ENCODE measurements around the gene ABCA13. TPM values are rescaled to one million over a fixed set of nuclear protein-coding genes. Genes with fewer than 3 reads are reported as not detected.

Gene ABCA13
- total RNA-seq, 1 experiment from 2014 or later = 0.76 TPM

DNA sequence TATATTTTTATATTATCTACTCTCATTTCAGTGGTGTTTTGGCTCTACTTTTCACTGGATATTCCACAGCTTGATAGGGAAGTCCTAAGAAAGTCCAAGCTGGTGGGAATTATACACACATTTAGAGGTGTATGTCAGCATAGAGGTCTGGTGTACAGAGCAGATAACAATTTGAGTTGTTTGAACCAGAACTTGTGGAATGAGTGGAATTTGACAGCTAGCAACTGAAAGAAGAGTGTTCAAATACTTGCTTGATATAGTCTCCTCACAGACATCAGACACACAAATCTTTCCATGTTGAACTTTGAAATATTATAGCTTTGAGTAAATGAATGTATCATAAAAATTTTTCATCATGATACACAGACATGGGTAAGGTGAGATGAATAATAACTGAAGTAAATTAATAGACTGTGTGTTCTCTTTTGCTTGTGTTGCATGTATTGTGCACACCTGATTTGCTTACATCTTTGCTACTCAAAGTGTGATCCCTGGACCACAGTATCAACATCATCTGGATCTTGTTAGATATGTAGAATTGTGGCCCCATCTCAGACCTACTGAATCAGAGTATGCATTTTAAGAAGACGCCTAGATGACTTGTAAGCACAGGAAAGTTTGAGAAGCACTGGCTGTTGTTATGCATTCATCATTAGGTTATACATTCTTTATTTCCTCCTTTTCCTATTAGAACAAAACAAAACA lies 91.5 kb downstream of the ABCA13 start:
- no TSS peak for BruUV-seq (replicated peaks)
- intact Hi-C loops (cut with micrococcal nuclease; ENCODE audit: unreplicated experiment) = no loop called here
- Histone ChIP-seq H3K4me1 (replicated peaks; ENCODE audit: insufficient read depth) (no peaks in the 10 kb centered on the region), H3K27me3 (ENCODE audit: insufficient read depth, low read depth) (peaks cover 35% of the 10 kb centered on the region; the same call in 1 of the 2 replicates), H3K9me3 (ENCODE audit: insufficient read depth, low read depth) (no peaks in the 10 kb centered on the region), H3K4me3 (no peak overlapping the region), H3K27ac (no peak overlapping the region), H3F3A (ENCODE audit: insufficient read depth, low read depth) (no peaks in the 10 kb centered on the region), H3K36me3 (ENCODE audit: low read depth) (no peaks in the 10 kb centered on the region), H2AFZ (no peak overlapping the region), H3K9me2 (ENCODE audit: insufficient read depth) (no peaks in the 10 kb centered on the region), H3K79me2 (ENCODE audit: low read depth) (no peaks in the 10 kb centered on the region), H4K20me1 (ENCODE audit: insufficient read depth) (no peaks in the 10 kb centered on the region), H3K4me2 (no peak overlapping the region)
- TF ChIP-seq EZH2 (IDR thresholded peaks at IDR 0.05; ENCODE audit: low read depth) = no peak
- TF ChIP-seq, protein P1, sequence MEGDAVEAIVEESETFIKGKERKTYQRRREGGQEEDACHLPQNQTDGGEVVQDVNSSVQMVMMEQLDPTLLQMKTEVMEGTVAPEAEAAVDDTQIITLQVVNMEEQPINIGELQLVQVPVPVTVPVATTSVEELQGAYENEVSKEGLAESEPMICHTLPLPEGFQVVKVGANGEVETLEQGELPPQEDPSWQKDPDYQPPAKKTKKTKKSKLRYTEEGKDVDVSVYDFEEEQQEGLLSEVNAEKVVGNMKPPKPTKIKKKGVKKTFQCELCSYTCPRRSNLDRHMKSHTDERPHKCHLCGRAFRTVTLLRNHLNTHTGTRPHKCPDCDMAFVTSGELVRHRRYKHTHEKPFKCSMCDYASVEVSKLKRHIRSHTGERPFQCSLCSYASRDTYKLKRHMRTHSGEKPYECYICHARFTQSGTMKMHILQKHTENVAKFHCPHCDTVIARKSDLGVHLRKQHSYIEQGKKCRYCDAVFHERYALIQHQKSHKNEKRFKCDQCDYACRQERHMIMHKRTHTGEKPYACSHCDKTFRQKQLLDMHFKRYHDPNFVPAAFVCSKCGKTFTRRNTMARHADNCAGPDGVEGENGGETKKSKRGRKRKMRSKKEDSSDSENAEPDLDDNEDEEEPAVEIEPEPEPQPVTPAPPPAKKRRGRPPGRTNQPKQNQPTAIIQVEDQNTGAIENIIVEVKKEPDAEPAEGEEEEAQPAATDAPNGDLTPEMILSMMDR (conservative IDR thresholded peaks at IDR 0.05) = no peak
- POLR2A ChIA-PET (ENCODE audit: unreplicated experiment) = no interaction called here
- no peak for DNase-seq
- CTCF ChIA-PET = no interaction called here

DNA sequence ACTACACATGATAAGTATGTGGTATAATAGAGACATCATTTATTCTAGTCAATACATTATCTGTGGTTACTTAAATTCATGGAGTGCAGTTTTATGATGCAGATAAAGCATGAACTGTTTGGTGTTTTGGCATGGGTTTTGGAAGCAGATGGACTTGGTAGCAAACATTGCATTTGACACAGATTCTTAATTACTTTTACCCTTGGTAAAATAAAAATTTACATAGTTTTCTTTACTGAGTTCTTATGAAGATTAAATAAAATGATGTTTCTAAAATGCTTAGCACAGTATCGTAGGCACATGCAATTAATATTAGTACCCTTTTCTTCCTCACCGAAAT lies 92.0 kb downstream of the ABCA13 start:
- Histone ChIP-seq H3F3A (ENCODE audit: insufficient read depth, low read depth) (no peaks in the 10 kb centered on the region), H4K20me1 (ENCODE audit: insufficient read depth) (no peaks in the 10 kb centered on the region), H2AFZ (no peak overlapping the region), H3K4me2 (no peak overlapping the region), H3K36me3 (ENCODE audit: low read depth) (no peaks in the 10 kb centered on the region), H3K4me3 (no peak overlapping the region), H3K27me3 (ENCODE audit: insufficient read depth, low read depth) (peaks cover 35% of the 10 kb centered on the region; the same call in 1 of the 2 replicates), H3K27ac (no peak overlapping the region), H3K9me3 (ENCODE audit: insufficient read depth, low read depth) (no peaks in the 10 kb centered on the region), H3K79me2 (ENCODE audit: low read depth) (no peaks in the 10 kb centered on the region), H3K9me2 (ENCODE audit: insufficient read depth) (no peaks in the 10 kb centered on the region), H3K4me1 (replicated peaks; ENCODE audit: insufficient read depth) (no peaks in the 10 kb centered on the region)
- no peak for DNase-seq
- POLR2A ChIA-PET (ENCODE audit: unreplicated experiment) = no interaction called here
- intact Hi-C loops (cut with micrococcal nuclease; ENCODE audit: unreplicated experiment) = no loop called here
- CTCF ChIA-PET = no interaction called here
- TF ChIP-seq EZH2 (IDR thresholded peaks at IDR 0.05; ENCODE audit: low read depth) = no peak
- TF ChIP-seq, protein P1 (conservative IDR thresholded peaks at IDR 0.05) = no peak
- BruUV-seq (replicated peaks) = no TSS peak

DNA sequence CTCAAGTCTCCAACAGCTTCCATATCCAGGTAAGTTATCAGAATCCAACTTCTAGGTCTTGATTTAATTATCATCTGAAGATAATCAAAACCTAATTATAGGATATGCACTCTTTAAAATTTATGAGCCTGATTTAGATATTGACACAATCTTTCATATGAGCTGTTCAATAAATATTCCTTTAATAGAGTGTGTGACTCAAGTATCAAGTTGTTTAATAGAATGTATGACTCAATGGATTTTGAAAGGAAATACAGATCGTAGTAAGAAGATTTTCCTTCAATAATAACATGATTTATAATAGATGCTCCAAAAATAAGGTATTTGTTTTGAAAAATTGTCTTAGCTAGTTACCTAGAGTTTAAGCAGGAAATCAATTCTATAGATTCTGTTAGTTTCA lies 97.8 kb downstream of the ABCA13 start:
- H3K27ac ChIP-seq = no peak overlapping the region
- ChIA-PET POLR2A (ENCODE audit: unreplicated experiment) (no interaction called here), CTCF (no interaction called here)
- no peak overlapping the region for H3K4me3 ChIP-seq
- no peak for DNase-seq
- H3K79me2 ChIP-seq (ENCODE audit: low read depth) = no peaks in the 10 kb centered on the region
- H3K4me2 ChIP-seq = no peak overlapping the region
- H3F3A ChIP-seq (ENCODE audit: insufficient read depth, low read depth) = no peaks in the 10 kb centered on the region
- 0 out of 2 replicates have a peak, but pooled peaks cover 2% of the 10 kb centered on the region for H3K27me3 ChIP-seq (ENCODE audit: insufficient read depth, low read depth)
- TF ChIP-seq, protein P1 (conservative IDR thresholded peaks at IDR 0.05) = no peak
- no peak for TF ChIP-seq EZH2 (IDR thresholded peaks at IDR 0.05; ENCODE audit: low read depth)
- H4K20me1 ChIP-seq (ENCODE audit: insufficient read depth) = no peaks in the 10 kb centered on the region
- no peaks in the 10 kb centered on the region for H3K4me1 ChIP-seq (replicated peaks; ENCODE audit: insufficient read depth)
- no peak overlapping the region for H2AFZ ChIP-seq
- no peaks in the 10 kb centered on the region for H3K36me3 ChIP-seq (ENCODE audit: low read depth)
- H3K9me2 ChIP-seq (ENCODE audit: insufficient read depth) = no peaks in the 10 kb centered on the region
- intact Hi-C loops (cut with micrococcal nuclease; ENCODE audit: unreplicated experiment) = no loop called here
- H3K9me3 ChIP-seq (ENCODE audit: insufficient read depth, low read depth) = no peaks in the 10 kb centered on the region
- BruUV-seq (replicated peaks) = no TSS peak

Measured in PC-9 (cell line).